ENCODE measurements around the gene PON2. TPM values are rescaled to one million over a fixed set of nuclear protein-coding genes. Genes with fewer than 3 reads are reported as not detected.

The PON2 gene
- total and polyA plus RNA-seq, 2 of the 13 experiments (the other 11 are each of a cell fraction or from before 2014, with no cell fraction given): 202 to 217 TPM

GRCh38 chr7:95478272-95479037, 43.6 kb upstream of the PON2 start (continued):
- TF ChIP-seq IKZF5 (CRISPR knock-in tag; IDR thresholded peaks at IDR 0.05) (no peak), DBP (CRISPR knock-in tag; IDR thresholded peaks at IDR 0.05; ENCODE audit: not compliant biosample characterization) (no peak), FUBP1 (CRISPR knock-in tag; IDR thresholded peaks at IDR 0.05; ENCODE audit: borderline replicate concordance) (no peak), ZNF607 (CRISPR knock-in tag; IDR thresholded peaks at IDR 0.05; ENCODE audit: borderline replicate concordance) (no peak), ZNF746 (CRISPR knock-in tag; IDR thresholded peaks at IDR 0.05) (no peak), ZNF142 (CRISPR knock-in tag; IDR thresholded peaks at IDR 0.05) (no peak), FOXA3 (CRISPR knock-in tag; IDR thresholded peaks at IDR 0.05) (peak; percentile 43), PBX2 (CRISPR knock-in tag; IDR thresholded peaks at IDR 0.05) (no peak), CCDC6 (CRISPR knock-in tag; IDR thresholded peaks at IDR 0.05) (no peak), ZNF329 (CRISPR knock-in tag; IDR thresholded peaks at IDR 0.05; ENCODE audit: low read depth) (no peak), CAMTA2 (CRISPR knock-in tag; IDR thresholded peaks at IDR 0.05; ENCODE audit: borderline replicate concordance) (no peak), ZNF510 (CRISPR knock-in tag; IDR thresholded peaks at IDR 0.05; ENCODE audit: low read depth) (no peak), MEIS2 (CRISPR knock-in tag; IDR thresholded peaks at IDR 0.05) (no peak), ATRX (CRISPR knock-in tag; IDR thresholded peaks at IDR 0.05; ENCODE audit: borderline replicate concordance) (no peak), NFRKB (IDR thresholded peaks at IDR 0.05) (no peak), MZF1 (CRISPR knock-in tag; IDR thresholded peaks at IDR 0.05; ENCODE audit: borderline replicate concordance) (no peak)

All from HepG2 (cell line).